HEK293 (cell line): ENCODE results near the gene KRTAP19-7.

Experiments
- CTCF ChIA-PET: fragments of 350-600 bp; formaldehyde crosslinking; extraction: SDS; loops from one replicate; lab custom pipeline; 2021; ENCODE audit warnings: antibody characterized with exemption; lab: Yijun Ruan, JAX
- POLR2A ChIA-PET: fragments of 300-600 bp; formaldehyde crosslinking; extraction: SDS; loops from one replicate; lab custom pipeline; 2020; ENCODE audit warnings: antibody characterized with exemption, inconsistent platforms; lab: Yijun Ruan, JAX
- H3K27ac ChIP-seq: fragments of 200-500 bp; sonication (Bioruptor generic); 2 replicates; pipeline ENCODE4 v1.5.1; 2014; ENCODE audit warnings: low read depth, low read length, control low read depth, inconsistent platforms; ENCODE audit errors: extremely low read depth
- H3K36me3 ChIP-seq, 2 experiments: fragments of 200-500 bp in 1 of 2; sonication (Bioruptor generic) in 1 of 2; 1 replicate in 1 of 2; 2 replicates in 1 of 2; pipeline ENCODE4 v1.5.1; 2014 to 2017; ENCODE audit warnings: inconsistent platforms in 2 of 2, low read length in 2 of 2; ENCODE audit not compliant: control insufficient read depth in 2 of 2, insufficient read depth in 1 of 2
- H3K4me1 ChIP-seq: fragments of 200-500 bp; sonication (Bioruptor generic); 2 replicates; pipeline ENCODE4 v1.5.1; 2014; ENCODE audit warnings: mild to moderate bottlenecking, low read length, inconsistent platforms; ENCODE audit not compliant: control insufficient read depth, insufficient read depth
- H3K4me3 ChIP-seq: 2 replicates; pipeline ENCODE4 v1.5.1; 2011; ENCODE audit warnings: low read depth, mild to moderate bottlenecking, control low read depth, low read length, moderate library complexity
- H3K9me3 ChIP-seq: fragments of 200-500 bp; sonication (Bioruptor generic); 2 replicates; pipeline ENCODE4 v1.5.1; 2014; ENCODE audit warnings: low read depth, low read length, inconsistent platforms; ENCODE audit not compliant: control insufficient read depth, insufficient read depth
- GLIS2 ChIP-seq: fragments of 450-650 bp; formaldehyde crosslinking; IDR thresholded peaks from 2 replicates; pipeline ENCODE4 v1.5.1; 2016; ENCODE audit warnings: missing biosample characterization, missing genetic modification characterization
- REPIN1 ChIP-seq: fragments of 450-650 bp; formaldehyde crosslinking; IDR thresholded peaks from 2 replicates; pipeline ENCODE4 v1.5.1; 2017; ENCODE audit warnings: missing biosample characterization, missing genetic modification characterization, low read depth
- SCRT1 ChIP-seq: fragments of 450-650 bp; formaldehyde crosslinking; IDR thresholded peaks from 2 replicates; pipeline ENCODE4 v1.5.1; 2016; ENCODE audit warnings: missing biosample characterization, missing genetic modification characterization, borderline replicate concordance
- SETDB1 ChIP-seq: IDR thresholded peaks from one replicate; pipeline ENCODE4 v1.6.1; 2017; ENCODE audit warnings: mild to moderate bottlenecking, low read length, moderate library complexity, mixed read lengths; ENCODE audit not compliant: insufficient read length
- ZNF121 ChIP-seq: fragments of 450-650 bp; formaldehyde crosslinking; IDR thresholded peaks from 2 replicates; pipeline ENCODE4 v1.5.1; 2016; ENCODE audit warnings: missing biosample characterization, missing genetic modification characterization
- ZNF23 ChIP-seq: fragments of 450-650 bp; formaldehyde crosslinking; IDR thresholded peaks from 2 replicates; pipeline ENCODE4 v1.5.1; 2016; ENCODE audit warnings: missing biosample characterization, missing genetic modification characterization, borderline replicate concordance
- ZNF248 ChIP-seq: fragments of 450-650 bp; formaldehyde crosslinking; IDR thresholded peaks from 2 replicates; pipeline ENCODE4 v1.5.1; 2017; ENCODE audit warnings: missing biosample characterization, missing genetic modification characterization
- ZNF302 ChIP-seq: fragments of 450-650 bp; formaldehyde crosslinking; IDR thresholded peaks from 2 replicates; pipeline ENCODE4 v1.5.1; 2016; ENCODE audit warnings: missing biosample characterization, missing genetic modification characterization, low read depth
- ZNF544 ChIP-seq: fragments of 450-650 bp; formaldehyde crosslinking; IDR thresholded peaks from 2 replicates; pipeline ENCODE4 v1.5.0; 2017; ENCODE audit warnings: missing biosample characterization, missing genetic modification characterization
- ZNF626 ChIP-seq: fragments of 450-650 bp; sonication (Bioruptor Pico); formaldehyde crosslinking; IDR thresholded peaks from 2 replicates; pipeline ENCODE4 v1.5.1; 2018; ENCODE audit warnings: missing biosample characterization, missing genetic modification characterization, inconsistent platforms
- ZNF777 ChIP-seq: fragments of 450-650 bp; formaldehyde crosslinking; IDR thresholded peaks from 2 replicates; pipeline ENCODE4 v1.5.1; 2017; ENCODE audit warnings: missing biosample characterization, missing genetic modification characterization, borderline replicate concordance
- ZSCAN30 ChIP-seq: fragments of 450-650 bp; IDR thresholded peaks from 2 replicates; pipeline ENCODE4 v1.5.1; 2018; ENCODE audit warnings: missing biosample characterization, mild to moderate bottlenecking, missing genetic modification characterization, moderate library complexity
- TF ChIP-seq, protein P1 (sequence below): fragments of 450-650 bp; formaldehyde crosslinking; IDR thresholded peaks from 2 replicates; pipeline ENCODE4 v1.5.1; 2016; ENCODE audit warnings: missing biosample characterization, missing genetic modification characterization
- TF ChIP-seq, protein P2 (sequence below): fragments of 450-650 bp; formaldehyde crosslinking; IDR thresholded peaks from 2 replicates; pipeline ENCODE4; 2016; ENCODE audit warnings: missing biosample characterization, missing genetic modification characterization
- TF ChIP-seq, protein P3 (sequence below): fragments of 450-650 bp; formaldehyde crosslinking; IDR thresholded peaks from 2 replicates; pipeline ENCODE4 v1.5.1; 2016; ENCODE audit warnings: missing biosample characterization, missing genetic modification characterization
- TF ChIP-seq, protein P4 (sequence below): fragments of 450-650 bp; formaldehyde crosslinking; IDR thresholded peaks from 2 replicates; pipeline ENCODE4 v1.5.1; 2016; ENCODE audit warnings: missing biosample characterization, missing genetic modification characterization, borderline replicate concordance
- TF ChIP-seq, protein P5 (sequence below): sonication (generic); formaldehyde crosslinking; IDR thresholded peaks from 2 replicates; pipeline ENCODE4 v1.8.1; 2022; ENCODE audit warnings: mild to moderate bottlenecking, moderate library complexity, missing genetic modification reagents

The KRTAP19-7 gene

DNA sequence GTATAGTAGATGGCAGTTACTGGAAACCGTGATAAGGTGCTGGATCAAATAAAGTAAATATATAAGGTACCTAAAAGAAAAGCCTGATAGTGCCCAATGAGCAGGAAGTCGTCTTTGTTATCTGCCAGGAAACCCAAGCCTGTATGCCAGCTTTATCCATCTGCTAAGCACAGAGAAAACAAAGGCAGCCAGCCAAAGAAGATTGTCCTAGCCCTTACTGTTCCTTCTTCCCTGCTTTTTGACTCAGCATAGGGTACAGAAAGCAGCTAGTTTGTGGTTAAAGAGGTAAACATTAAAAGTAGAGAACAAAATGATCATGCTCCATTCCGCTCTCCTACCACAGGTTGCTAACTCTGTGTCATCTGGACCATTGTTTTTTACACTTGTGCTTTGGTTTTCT lies 19.0 kb upstream of the KRTAP19-7 start:
- no peak overlapping the region for H3K4me3 ChIP-seq
- H3K36me3 ChIP-seq: no peaks in the 10 kb centered on the region
- H3K4me1 ChIP-seq: no peaks in the 10 kb centered on the region
- ChIA-PET POLR2A (no interaction called here), CTCF (no interaction called here)
- H3K9me3 ChIP-seq: no peaks in the 10 kb centered on the region
- TF ChIP-seq ZNF121 (tag by site-specific recombination): no peak
- no peak for TF ChIP-seq ZNF777 (tag by site-specific recombination)
- no peak overlapping the region for H3K27ac ChIP-seq

DNA sequence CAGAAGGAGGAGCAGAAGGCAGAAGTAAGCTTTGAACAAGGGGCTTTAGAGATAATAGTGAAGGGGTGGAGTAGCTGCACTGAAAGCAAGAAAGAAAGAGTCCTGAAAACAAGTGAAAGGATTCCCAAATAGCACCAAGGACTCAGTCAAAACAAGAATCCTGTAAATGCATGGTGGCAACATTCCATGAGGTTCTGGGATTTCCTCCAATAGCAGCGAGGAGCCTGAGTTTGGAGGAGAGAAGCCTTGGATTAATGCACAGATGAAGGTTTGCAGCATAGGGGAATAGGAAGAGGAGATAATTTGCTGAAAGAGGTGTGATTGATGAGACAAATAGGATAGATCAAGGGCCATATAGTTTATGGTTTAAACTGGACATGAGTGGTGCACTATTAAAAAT lies 18.2 kb upstream of the KRTAP19-7 start:
- CTCF ChIA-PET: no interaction called here
- Histone ChIP-seq H3K4me3 (no peak overlapping the region), H3K9me3 (no peaks in the 10 kb centered on the region), H3K27ac (no peak overlapping the region), H3K36me3 (no peaks in the 10 kb centered on the region), H3K4me1 (no peaks in the 10 kb centered on the region)
- POLR2A ChIA-PET: no interaction called here
- TF ChIP-seq SETDB1: no peak
- TF ChIP-seq SCRT1 (tag by site-specific recombination): no peak
- TF ChIP-seq ZNF626 (tag by site-specific recombination): no peak
- TF ChIP-seq, protein P1, sequence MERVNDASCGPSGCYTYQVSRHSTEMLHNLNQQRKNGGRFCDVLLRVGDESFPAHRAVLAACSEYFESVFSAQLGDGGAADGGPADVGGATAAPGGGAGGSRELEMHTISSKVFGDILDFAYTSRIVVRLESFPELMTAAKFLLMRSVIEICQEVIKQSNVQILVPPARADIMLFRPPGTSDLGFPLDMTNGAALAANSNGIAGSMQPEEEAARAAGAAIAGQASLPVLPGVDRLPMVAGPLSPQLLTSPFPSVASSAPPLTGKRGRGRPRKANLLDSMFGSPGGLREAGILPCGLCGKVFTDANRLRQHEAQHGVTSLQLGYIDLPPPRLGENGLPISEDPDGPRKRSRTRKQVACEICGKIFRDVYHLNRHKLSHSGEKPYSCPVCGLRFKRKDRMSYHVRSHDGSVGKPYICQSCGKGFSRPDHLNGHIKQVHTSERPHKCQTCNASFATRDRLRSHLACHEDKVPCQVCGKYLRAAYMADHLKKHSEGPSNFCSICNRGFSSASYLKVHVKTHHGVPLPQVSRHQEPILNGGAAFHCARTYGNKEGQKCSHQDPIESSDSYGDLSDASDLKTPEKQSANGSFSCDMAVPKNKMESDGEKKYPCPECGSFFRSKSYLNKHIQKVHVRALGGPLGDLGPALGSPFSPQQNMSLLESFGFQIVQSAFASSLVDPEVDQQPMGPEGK (tag by site-specific recombination): no peak
- no peak for TF ChIP-seq ZSCAN30 (tag by site-specific recombination)
- TF ChIP-seq, protein P2, sequence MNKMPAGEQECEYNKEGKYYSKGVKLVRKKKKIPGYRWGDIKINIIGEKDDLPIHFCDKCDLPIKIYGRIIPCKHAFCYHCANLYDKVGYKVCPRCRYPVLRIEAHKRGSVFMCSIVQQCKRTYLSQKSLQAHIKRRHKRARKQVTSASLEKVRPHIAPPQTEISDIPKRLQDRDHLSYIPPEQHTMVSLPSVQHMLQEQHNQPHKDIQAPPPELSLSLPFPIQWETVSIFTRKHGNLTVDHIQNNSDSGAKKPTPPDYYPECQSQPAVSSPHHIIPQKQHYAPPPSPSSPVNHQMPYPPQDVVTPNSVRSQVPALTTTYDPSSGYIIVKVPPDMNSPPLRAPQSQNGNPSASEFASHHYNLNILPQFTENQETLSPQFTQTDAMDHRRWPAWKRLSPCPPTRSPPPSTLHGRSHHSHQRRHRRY (tag by site-specific recombination): no peak
- TF ChIP-seq ZNF302 (tag by site-specific recombination): no peak
- no peak for TF ChIP-seq GLIS2 (tag by site-specific recombination)
- TF ChIP-seq, protein P3, sequence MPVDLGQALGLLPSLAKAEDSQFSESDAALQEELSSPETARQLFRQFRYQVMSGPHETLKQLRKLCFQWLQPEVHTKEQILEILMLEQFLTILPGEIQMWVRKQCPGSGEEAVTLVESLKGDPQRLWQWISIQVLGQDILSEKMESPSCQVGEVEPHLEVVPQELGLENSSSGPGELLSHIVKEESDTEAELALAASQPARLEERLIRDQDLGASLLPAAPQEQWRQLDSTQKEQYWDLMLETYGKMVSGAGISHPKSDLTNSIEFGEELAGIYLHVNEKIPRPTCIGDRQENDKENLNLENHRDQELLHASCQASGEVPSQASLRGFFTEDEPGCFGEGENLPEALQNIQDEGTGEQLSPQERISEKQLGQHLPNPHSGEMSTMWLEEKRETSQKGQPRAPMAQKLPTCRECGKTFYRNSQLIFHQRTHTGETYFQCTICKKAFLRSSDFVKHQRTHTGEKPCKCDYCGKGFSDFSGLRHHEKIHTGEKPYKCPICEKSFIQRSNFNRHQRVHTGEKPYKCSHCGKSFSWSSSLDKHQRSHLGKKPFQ: no peak
- TF ChIP-seq, protein P4, sequence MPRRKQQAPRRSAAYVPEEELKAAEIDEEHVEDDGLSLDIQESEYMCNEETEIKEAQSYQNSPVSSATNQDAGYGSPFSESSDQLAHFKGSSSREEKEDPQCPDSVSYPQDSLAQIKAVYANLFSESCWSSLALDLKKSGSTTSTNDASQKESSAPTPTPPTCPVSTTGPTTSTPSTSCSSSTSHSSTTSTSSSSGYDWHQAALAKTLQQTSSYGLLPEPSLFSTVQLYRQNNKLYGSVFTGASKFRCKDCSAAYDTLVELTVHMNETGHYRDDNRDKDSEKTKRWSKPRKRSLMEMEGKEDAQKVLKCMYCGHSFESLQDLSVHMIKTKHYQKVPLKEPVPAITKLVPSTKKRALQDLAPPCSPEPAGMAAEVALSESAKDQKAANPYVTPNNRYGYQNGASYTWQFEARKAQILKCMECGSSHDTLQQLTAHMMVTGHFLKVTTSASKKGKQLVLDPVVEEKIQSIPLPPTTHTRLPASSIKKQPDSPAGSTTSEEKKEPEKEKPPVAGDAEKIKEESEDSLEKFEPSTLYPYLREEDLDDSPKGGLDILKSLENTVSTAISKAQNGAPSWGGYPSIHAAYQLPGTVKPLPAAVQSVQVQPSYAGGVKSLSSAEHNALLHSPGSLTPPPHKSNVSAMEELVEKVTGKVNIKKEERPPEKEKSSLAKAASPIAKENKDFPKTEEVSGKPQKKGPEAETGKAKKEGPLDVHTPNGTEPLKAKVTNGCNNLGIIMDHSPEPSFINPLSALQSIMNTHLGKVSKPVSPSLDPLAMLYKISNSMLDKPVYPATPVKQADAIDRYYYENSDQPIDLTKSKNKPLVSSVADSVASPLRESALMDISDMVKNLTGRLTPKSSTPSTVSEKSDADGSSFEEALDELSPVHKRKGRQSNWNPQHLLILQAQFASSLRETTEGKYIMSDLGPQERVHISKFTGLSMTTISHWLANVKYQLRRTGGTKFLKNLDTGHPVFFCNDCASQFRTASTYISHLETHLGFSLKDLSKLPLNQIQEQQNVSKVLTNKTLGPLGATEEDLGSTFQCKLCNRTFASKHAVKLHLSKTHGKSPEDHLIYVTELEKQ (tag by site-specific recombination): no peak

DNA sequence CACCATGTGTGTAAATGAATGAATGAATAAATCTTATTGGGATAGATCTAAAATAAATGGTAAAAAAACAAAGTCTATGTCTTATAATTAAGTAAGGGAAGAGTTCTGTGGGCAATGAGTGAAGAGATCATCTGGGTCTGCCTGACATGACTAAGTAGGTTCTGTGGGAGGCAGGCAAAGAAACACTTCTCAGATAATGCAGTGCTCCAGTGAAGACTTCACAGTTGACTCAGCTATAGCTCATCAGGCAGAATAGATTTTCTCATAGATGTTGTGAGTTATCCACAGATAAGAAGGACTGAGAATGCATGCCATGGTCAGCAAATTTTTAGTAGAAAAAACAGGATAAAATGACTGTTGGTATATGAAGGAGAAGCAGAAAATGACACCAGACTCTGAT lies 16.7 kb upstream of the KRTAP19-7 start:
- no peak overlapping the region for H3K27ac ChIP-seq
- no peaks in the 10 kb centered on the region for H3K4me1 ChIP-seq
- TF ChIP-seq ZNF302 (tag by site-specific recombination) (no peak), ZNF248 (tag by site-specific recombination) (no peak), ZNF23 (tag by site-specific recombination) (no peak), ZNF544 (tag by site-specific recombination) (no peak), REPIN1 (tag by site-specific recombination) (no peak)
- TF ChIP-seq, protein P5, sequence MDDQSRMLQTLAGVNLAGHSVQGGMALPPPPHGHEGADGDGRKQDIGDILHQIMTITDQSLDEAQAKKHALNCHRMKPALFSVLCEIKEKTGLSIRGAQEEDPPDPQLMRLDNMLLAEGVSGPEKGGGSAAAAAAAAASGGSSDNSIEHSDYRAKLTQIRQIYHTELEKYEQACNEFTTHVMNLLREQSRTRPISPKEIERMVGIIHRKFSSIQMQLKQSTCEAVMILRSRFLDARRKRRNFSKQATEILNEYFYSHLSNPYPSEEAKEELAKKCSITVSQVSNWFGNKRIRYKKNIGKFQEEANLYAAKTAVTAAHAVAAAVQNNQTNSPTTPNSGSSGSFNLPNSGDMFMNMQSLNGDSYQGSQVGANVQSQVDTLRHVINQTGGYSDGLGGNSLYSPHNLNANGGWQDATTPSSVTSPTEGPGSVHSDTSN (CRISPR knock-in tag): no peak
- TF ChIP-seq, all 188 proteins: peak for 0
- no peaks in the 10 kb centered on the region for H3K36me3 ChIP-seq
- no peaks in the 10 kb centered on the region for H3K9me3 ChIP-seq
- POLR2A ChIA-PET: no interaction called here
- CTCF ChIA-PET: interaction anchor here (0.6 kb wide), 1 partner anchor 111 kb away, joined by 3 read pairs; no protein-coding TSS in a partner anchor
- H3K4me3 ChIP-seq: no peak overlapping the region
